Upper lobe of left lung (tissue), 6 donors: ENCODE results near the gene MED22. TPM values are rescaled to one million over a fixed set of nuclear protein-coding genes. Genes with fewer than 3 reads are reported as not detected.
A peak's percentile ranks its signal among the peaks of the same experiment; 100 is the strongest.
"Not testable (repeated sequence)": the region's sequence is repeated elsewhere in the genome, so short reads cannot be mapped to it uniquely, and the experiment has no call there.

Experiments
- ATAC-seq, 2 donors: fragments of 200-7000 bp; cut with Tn5 transposase; one replicate each; pipeline ENCODE4 v1.9.1; 2022; ENCODE audit warnings: mild to moderate bottlenecking in 2 of 2, moderate library complexity in 2 of 2; ENCODE audit not compliant: low FRiP score in 2 of 2
- DNase-seq, 2 donors: peaks; one replicate each; pipeline ENCODE4 v3.0.0-alpha.2; 2019 to 2020
- H3K27ac ChIP-seq, 4 donors: fragments of 200-600 bp; sonication (generic); one replicate each; pipeline ENCODE4 v1.5.1; 2016 to 2019
- H3K27me3 ChIP-seq, 4 donors: fragments of 200-600 bp; sonication (generic); one replicate each; pipeline ENCODE4 v1.5.1; 2017 to 2019
- H3K36me3 ChIP-seq, 4 donors: fragments of 200-600 bp; sonication (generic); one replicate each; pipeline ENCODE4 v1.5.1; 2016 to 2019
- H3K4me1 ChIP-seq, 4 donors: fragments of 200-600 bp; sonication (generic); one replicate each; pipeline ENCODE4 v1.5.1; 2018 to 2019
- H3K4me3 ChIP-seq, 4 donors: fragments of 200-600 bp; sonication (generic); one replicate each; pipeline ENCODE4 v1.5.1; 2017 to 2019; ENCODE audit warnings: mild to moderate bottlenecking in 2 of 4, moderate library complexity in 1 of 4
- H3K9me3 ChIP-seq, 4 donors: fragments of 200-600 bp; sonication (generic); one replicate each; pipeline ENCODE4 v1.5.1; 2018 to 2019
- EP300 ChIP-seq, 4 donors: sonication (generic); formaldehyde crosslinking; IDR thresholded peaks; one replicate each; pipeline ENCODE4 v1.5.1; 2017; ENCODE audit warnings: antibody characterized with exemption in 4 of 4, control low read depth in 2 of 4
- POLR2A ChIP-seq, 4 donors: fragments of 450-650 bp; IDR thresholded peaks; one replicate each; pipeline ENCODE4 v1.5.1; 2016 to 2017; ENCODE audit warnings: antibody characterized with exemption in 4 of 4, mild to moderate bottlenecking in 2 of 4
- POLR2AphosphoS5 ChIP-seq, 2 donors: sonication (generic); formaldehyde crosslinking; IDR thresholded peaks; one replicate each; pipeline ENCODE4 v1.5.1; 2017; ENCODE audit warnings: antibody characterized with exemption in 2 of 2
- WGBS, 2 donors: methylation state at CpG; one replicate each; pipeline ENCODE4 v1.1.5; 2017 to 2018; 5-methylcytosine and 5-hydroxymethylcytosine counted together
- total RNA-seq, 6 donors: library from RNA; depleted of rRNA in 4 of 6; stranded (reverse); fragments of >200 nt in 4 of 6; gene quantifications; one replicate each; pipeline versions ENCODE4 v1.1.0 to v1.2.1, GENCODE V29; 2016 to 2021
- TF ChIP-seq, protein P1 (sequence below), 6 experiments: fragments of 450-650 bp in 4 of 6; fragments of 200-600 bp in 2 of 6; sonication (generic) in 2 of 6; IDR thresholded peaks; one replicate each; pipeline ENCODE4 v1.5.1; 2016 to 2019; ENCODE audit warnings: antibody characterized with exemption in 6 of 6
- donor health status: DM: no; HTN: no; CAD: no; lungs with moderate emphysema.
- donor health status: DM: no; HTN: yes; CAD: no; lungs with severe emphysema.

Gene MED22
- total RNA-seq, 6 donors from 2014 or later, result 28.1 to 41.0 (median 30.5) TPM

DNA sequence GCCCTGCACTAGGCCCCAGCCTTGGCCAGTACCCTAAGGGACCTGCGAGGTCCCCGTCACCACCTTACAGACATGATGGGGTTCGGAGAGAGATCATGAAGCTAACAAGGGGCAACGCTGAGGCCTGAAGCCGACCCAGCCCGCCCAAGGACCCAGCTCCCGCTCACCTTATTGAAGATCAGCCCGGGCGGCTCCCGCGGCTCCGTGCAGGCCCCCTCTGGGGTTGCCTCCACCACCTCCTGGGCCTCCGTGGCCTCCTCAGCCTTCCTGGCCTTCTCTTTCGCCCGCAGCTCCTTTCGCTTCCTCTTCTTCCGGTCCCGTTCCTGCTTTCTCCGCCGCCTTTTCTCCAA lies 15.6 kb downstream of the MED22 start:
- H3K27ac ChIP-seq, result no peak overlapping the region
- TF ChIP-seq, protein P1, sequence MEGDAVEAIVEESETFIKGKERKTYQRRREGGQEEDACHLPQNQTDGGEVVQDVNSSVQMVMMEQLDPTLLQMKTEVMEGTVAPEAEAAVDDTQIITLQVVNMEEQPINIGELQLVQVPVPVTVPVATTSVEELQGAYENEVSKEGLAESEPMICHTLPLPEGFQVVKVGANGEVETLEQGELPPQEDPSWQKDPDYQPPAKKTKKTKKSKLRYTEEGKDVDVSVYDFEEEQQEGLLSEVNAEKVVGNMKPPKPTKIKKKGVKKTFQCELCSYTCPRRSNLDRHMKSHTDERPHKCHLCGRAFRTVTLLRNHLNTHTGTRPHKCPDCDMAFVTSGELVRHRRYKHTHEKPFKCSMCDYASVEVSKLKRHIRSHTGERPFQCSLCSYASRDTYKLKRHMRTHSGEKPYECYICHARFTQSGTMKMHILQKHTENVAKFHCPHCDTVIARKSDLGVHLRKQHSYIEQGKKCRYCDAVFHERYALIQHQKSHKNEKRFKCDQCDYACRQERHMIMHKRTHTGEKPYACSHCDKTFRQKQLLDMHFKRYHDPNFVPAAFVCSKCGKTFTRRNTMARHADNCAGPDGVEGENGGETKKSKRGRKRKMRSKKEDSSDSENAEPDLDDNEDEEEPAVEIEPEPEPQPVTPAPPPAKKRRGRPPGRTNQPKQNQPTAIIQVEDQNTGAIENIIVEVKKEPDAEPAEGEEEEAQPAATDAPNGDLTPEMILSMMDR (IDR thresholded peaks at IDR 0.05), result no peak
- TF ChIP-seq POLR2A (IDR thresholded peaks at IDR 0.05) (no peak), EP300 (IDR thresholded peaks at IDR 0.05) (no peak), POLR2AphosphoS5 (IDR thresholded peaks at IDR 0.05) (no peak)
- ATAC-seq (no peak), DNase-seq (peak in 1 of 2 donors; percentile 58)
- whole genome bisulfite sequencing, 2 donors, result 89 to 92% methylated on average over 18 to 19 of the region's 20 CpGs
- no peak overlapping the region for H3K4me3 ChIP-seq
- peaks cover 31 to 46% (median 39%) of the 10 kb centered on the region in 4 donors for H3K36me3 ChIP-seq
- no peaks in the 10 kb centered on the region for H3K27me3 ChIP-seq
- H3K9me3 ChIP-seq, result no peaks in the 10 kb centered on the region
- peaks cover 21 to 36% (median 24%) of the 10 kb centered on the region in 4 donors for H3K4me1 ChIP-seq

DNA sequence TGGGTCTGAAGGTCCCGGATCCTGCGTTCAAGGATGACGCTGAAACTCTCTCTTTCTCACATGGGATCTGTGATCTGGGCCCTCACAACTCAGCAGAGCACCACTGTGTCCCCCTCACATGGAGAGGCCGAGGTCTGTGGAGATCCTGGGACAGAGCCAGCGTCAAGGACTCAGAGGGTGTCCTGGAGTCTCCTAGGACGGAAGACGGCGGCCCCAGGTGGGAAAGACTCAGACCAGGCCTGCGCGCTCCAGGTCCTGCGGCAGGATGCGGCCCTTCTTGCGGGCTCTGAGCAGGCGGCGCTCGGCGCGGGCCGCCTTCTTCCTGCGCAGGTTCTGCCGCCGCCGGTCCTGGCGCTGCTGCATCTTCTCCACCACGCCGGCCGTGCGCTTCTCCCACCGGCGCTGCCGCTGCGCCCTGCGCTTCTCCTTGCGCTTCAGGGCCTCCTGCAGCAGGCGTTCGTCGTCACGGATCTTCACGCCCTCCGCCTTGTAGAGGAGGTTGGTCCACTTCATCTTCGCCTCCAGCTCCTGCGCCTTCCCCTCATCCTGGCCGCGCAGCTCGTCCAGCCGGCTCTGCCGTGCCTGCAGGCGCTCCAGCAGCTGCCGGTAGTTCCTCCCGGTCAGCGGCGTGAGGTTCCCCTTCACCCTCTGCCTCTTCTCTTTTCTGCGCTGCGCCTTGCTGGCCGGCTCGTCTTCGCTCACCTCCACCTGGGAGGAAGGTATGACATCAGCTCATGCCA lies 16.1 kb downstream of the MED22 start:
- peak in 1 of 2 donors; percentile 79 for DNase-seq
- no peak overlapping the region for H3K27ac ChIP-seq
- H3K9me3 ChIP-seq, result no peaks in the 10 kb centered on the region
- WGBS, 2 donors, result 95% methylated on average over 52 to 57 of the region's 57 CpGs
- no peaks in the 10 kb centered on the region for H3K27me3 ChIP-seq
- no peak overlapping the region for H3K4me3 ChIP-seq
- peaks cover 31 to 46% (median 39%) of the 10 kb centered on the region in 4 donors for H3K36me3 ChIP-seq
- TF ChIP-seq, protein P1 (IDR thresholded peaks at IDR 0.05), result no peak
- TF ChIP-seq EP300 (IDR thresholded peaks at IDR 0.05) (no peak), POLR2A (IDR thresholded peaks at IDR 0.05) (no peak), POLR2AphosphoS5 (IDR thresholded peaks at IDR 0.05) (no peak)
- ATAC-seq, result no peak
- peaks cover 18 to 35% (median 24%) of the 10 kb centered on the region in 4 donors for H3K4me1 ChIP-seq

DNA sequence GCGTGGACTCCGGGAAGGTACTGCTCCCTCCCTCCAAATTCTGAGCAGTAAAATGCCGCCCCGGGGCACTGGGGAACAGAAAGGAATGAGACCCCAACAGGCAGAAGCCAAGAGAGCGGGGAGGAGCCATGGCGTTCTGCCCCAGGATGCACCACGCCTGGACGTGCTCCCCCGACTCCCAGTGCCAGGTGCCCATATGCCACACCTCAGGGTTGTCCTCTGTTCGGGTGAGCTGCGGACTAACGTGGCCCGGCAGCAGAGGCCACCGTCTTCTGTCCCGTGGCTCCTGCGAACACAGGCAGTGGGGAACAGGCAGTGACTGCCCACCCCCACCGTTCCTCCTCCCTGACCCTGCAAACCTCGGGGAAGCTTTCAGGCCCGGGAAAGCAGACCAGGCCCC lies 16.7 kb downstream of the MED22 start:
- Histone ChIP-seq H3K27me3 (no peaks in the 10 kb centered on the region), H3K36me3 (peaks cover 31 to 46% (median 39%) of the 10 kb centered on the region in 4 donors), H3K27ac (no peak overlapping the region), H3K9me3 (no peaks in the 10 kb centered on the region), H3K4me1 (peaks cover 12 to 29% (median 19%) of the 10 kb centered on the region in 4 donors), H3K4me3 (no peak overlapping the region)
- DNase-seq, result peak in 1 of 2 donors; percentile 59
- 90% methylated on average over 19 of the region's 19 CpGs for WGBS, 2 donors
- no peak for TF ChIP-seq EP300 (IDR thresholded peaks at IDR 0.05)
- TF ChIP-seq POLR2A (IDR thresholded peaks at IDR 0.05), result no peak
- TF ChIP-seq POLR2AphosphoS5 (IDR thresholded peaks at IDR 0.05), result no peak
- no peak for ATAC-seq

DNA sequence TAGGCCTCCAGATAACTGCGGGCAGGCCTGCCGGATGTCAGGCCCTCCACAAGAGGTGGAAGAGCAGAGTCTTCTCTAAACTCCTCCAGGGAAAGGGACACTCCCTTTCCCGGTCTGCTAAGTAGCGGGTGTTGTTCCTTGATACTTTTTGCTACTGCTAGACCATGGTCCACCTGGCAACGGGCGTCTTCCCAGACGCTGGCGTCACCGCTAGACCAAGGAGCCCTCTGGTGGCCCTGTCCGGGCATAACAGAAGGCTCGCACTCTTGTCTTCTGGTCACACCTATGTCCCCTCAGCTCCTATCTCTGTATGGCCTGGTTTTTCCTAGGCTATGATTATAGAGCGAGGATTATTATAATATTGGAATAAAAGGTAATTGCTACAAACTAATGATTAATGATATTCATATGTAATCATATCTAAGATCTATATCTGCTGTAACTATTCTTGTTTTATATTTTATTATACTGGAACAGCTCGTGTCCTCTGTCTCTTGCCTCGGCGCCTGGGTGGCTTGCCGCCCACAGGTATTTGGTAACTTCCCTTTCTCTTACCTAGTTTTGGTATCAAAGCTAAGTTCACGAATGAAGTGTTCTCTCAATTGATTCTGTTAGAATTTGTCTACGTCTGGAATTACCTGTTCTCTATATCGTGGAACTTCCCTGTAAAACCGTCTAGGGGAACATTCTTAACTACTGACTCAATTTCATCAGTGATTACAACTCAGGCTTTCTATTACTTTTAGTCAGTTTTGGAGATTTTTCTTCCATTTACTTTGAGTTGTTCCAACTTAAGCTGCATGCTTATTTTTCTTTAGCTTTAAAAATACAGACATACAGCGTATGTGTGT lies 18.4 kb downstream of the MED22 start:
- ATAC-seq, result not testable (repeated sequence)

More for the DNA sequence above, 18.4 kb downstream of the MED22 start:
- H3K4me3 ChIP-seq, H3K9me3 ChIP-seq, H3K27ac ChIP-seq, H3K27me3 ChIP-seq: not testable (repeated sequence)
- DNase-seq, result peak; percentile 49 to 53
- TF ChIP-seq, protein P1 (IDR thresholded peaks at IDR 0.05), result peak; percentile 30 to 78 (median 58)
- Histone ChIP-seq H3K36me3 (peaks cover 31 to 46% (median 39%) of the 10 kb centered on the region in 4 donors), H3K4me1 (peaks cover 2 to 15% (median 10%) of the 10 kb centered on the region in 4 donors)
- 59 to 61% methylated on average over 21 of the region's 21 CpGs for WGBS, 2 donors
